ENCODE measurements around the gene TSPAN15.

- TF ChIP-seq CTCF (IDR thresholded peaks at IDR 0.05; ENCODE audit: insufficient read depth, low read length, poor library complexity, severe bottlenecking) (no peak), EZH2phosphoT487 (conservative IDR thresholded peaks at IDR 0.05; ENCODE audit: low read length) (no peak)
Observed at GRCh38 chr10:69425511-69426298, 25.6 kb upstream of the TSPAN15 start.

Measured in SU-DHL-6 (cell line).